DND-41 (cell line): ENCODE data around the gene MCM7.

Experiments
- ATAC-seq: fragments of 200-7000 bp; cut with Tn5 transposase; 3 replicates; pipeline ENCODE4 v1.9.1; 2021; ENCODE audit warnings: low read depth; ENCODE audit not compliant: insufficient read depth
- DNase-seq: peaks from one replicate; pipeline ENCODE4 v3.0.0-alpha.2; 2020
- H2AFZ ChIP-seq: 2 replicates; pipeline ENCODE4 v1.6.0; 2012; ENCODE audit warnings: low read depth, low read length
- H3K27ac ChIP-seq: 2 replicates; pipeline ENCODE4 v1.5.1; 2012; ENCODE audit warnings: low read length, inconsistent platforms
- H3K27me3 ChIP-seq: fragments of 200-600 bp; sonication (generic); 2 replicates; pipeline ENCODE4 v1.6.0; 2012; ENCODE audit warnings: low read length, mild to moderate bottlenecking, inconsistent platforms; ENCODE audit not compliant: insufficient read depth, poor library complexity
- H3K36me3 ChIP-seq: 2 replicates; pipeline ENCODE4 v1.5.1; 2012; ENCODE audit warnings: low read length, inconsistent platforms; ENCODE audit not compliant: insufficient read depth
- H3K4me1 ChIP-seq: 2 replicates; pipeline ENCODE4 v1.5.1; 2012; ENCODE audit warnings: mild to moderate bottlenecking, low read length; ENCODE audit not compliant: insufficient read depth
- H3K4me2 ChIP-seq: 2 replicates; pipeline ENCODE4 v1.6.0; 2012; ENCODE audit warnings: mild to moderate bottlenecking, moderate library complexity, low read length, inconsistent platforms; ENCODE audit not compliant: insufficient read depth
- H3K4me3 ChIP-seq, 2 experiments: fragments of 200-600 bp in 1 of 2; shearing (Covaris generic) in 1 of 2; 2 replicates each; pipeline ENCODE4 v1.5.1; 2012 to 2016; ENCODE audit warnings: inconsistent platforms in 2 of 2, low read length in 2 of 2, mild to moderate bottlenecking in 2 of 2, low read depth in 1 of 2, moderate library complexity in 1 of 2
- H3K79me2 ChIP-seq: 2 replicates; pipeline ENCODE4 v1.6.0; 2012; ENCODE audit warnings: low read length, inconsistent platforms; ENCODE audit not compliant: insufficient read depth
- H3K9ac ChIP-seq: 2 replicates; pipeline ENCODE4 v1.6.0; 2012; ENCODE audit warnings: low read depth, mild to moderate bottlenecking, inconsistent platforms, low read length, moderate library complexity
- H3K9me3 ChIP-seq: 2 replicates; pipeline ENCODE4 v1.5.1; 2012; ENCODE audit warnings: low read length, moderate library complexity, mild to moderate bottlenecking, inconsistent platforms; ENCODE audit not compliant: insufficient read depth, severe bottlenecking
- H4K20me1 ChIP-seq: 2 replicates; pipeline ENCODE4 v1.6.0; 2012; ENCODE audit warnings: low read length; ENCODE audit not compliant: insufficient read depth
- EZH2 ChIP-seq: IDR thresholded peaks from 3 replicates; pipeline ENCODE4 v1.6.1; 2012; ENCODE audit warnings: borderline replicate concordance, low read depth, mild to moderate bottlenecking, moderate library complexity, low read length, inconsistent platforms; ENCODE audit not compliant: severe bottlenecking
- TF ChIP-seq, protein P1 (sequence below): IDR thresholded peaks from 2 replicates; pipeline ENCODE4 v1.5.1; 2012; ENCODE audit warnings: borderline replicate concordance, low read length, moderate library complexity, mild to moderate bottlenecking; ENCODE audit not compliant: poor library complexity, severe bottlenecking; ENCODE audit errors: extremely low read depth

Gene MCM7

DNA sequence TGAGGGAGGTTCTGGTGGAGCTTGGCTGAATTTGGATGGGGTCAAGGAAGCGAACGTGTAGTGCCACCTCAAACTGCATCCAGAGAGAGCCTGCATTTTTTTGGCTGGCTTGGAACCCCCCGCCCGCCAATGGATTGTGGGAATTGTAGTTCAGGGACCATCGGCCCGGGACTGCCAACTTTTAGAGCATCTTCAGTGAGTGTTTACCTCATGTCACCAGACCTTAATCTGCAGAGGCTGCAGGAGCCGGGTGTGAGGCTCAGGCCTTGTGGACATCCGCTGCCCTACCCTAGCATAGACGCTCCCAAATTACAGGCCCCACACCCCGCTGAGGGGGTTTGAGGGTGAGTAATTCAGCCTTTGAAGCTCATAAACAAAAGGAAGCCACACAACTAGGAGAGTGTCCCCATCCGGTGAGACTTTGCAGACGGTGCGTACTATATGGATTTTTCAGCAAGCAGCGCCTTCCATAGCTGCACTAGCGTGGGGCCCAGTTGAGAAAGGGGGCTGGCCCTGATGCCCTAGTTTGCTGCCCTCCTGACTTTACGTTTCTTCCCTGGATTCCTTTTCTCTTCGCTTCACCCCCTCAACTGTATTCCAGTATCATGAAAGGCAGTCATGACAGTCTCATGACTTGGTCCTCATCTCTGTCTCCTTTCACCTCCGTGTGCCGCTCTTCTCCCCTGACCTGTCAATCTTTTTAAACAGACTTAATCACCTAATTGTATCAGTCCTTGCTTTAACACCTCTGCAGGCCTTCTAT is 19.0 kb upstream of the MCM7 start:
- H3K4me3 ChIP-seq, result peak overlapping the region; percentile 70 to 73; a peak in 3 of 4 replicates
- peak; percentile 80 for DNase-seq
- peaks cover 46% of the 10 kb centered on the region for H3K79me2 ChIP-seq
- H3K9ac ChIP-seq, result peak overlapping the region; percentile 75
- H4K20me1 ChIP-seq, result no peaks in the 10 kb centered on the region
- peak overlapping the region; percentile 79 for H3K4me2 ChIP-seq
- peaks cover 45% of the 10 kb centered on the region for H3K4me1 ChIP-seq
- peaks cover 23% of the 10 kb centered on the region for H3K36me3 ChIP-seq
- peak; percentile 72 for ATAC-seq
- peak overlapping the region; percentile 80 for H3K27ac ChIP-seq
- no peaks in the 10 kb centered on the region for H3K27me3 ChIP-seq
- no peaks in the 10 kb centered on the region for H3K9me3 ChIP-seq
- TF ChIP-seq, protein P1, sequence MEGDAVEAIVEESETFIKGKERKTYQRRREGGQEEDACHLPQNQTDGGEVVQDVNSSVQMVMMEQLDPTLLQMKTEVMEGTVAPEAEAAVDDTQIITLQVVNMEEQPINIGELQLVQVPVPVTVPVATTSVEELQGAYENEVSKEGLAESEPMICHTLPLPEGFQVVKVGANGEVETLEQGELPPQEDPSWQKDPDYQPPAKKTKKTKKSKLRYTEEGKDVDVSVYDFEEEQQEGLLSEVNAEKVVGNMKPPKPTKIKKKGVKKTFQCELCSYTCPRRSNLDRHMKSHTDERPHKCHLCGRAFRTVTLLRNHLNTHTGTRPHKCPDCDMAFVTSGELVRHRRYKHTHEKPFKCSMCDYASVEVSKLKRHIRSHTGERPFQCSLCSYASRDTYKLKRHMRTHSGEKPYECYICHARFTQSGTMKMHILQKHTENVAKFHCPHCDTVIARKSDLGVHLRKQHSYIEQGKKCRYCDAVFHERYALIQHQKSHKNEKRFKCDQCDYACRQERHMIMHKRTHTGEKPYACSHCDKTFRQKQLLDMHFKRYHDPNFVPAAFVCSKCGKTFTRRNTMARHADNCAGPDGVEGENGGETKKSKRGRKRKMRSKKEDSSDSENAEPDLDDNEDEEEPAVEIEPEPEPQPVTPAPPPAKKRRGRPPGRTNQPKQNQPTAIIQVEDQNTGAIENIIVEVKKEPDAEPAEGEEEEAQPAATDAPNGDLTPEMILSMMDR, result peak; percentile 8
- no peak for TF ChIP-seq EZH2
- peak overlapping the region; percentile 84 for H2AFZ ChIP-seq

DNA sequence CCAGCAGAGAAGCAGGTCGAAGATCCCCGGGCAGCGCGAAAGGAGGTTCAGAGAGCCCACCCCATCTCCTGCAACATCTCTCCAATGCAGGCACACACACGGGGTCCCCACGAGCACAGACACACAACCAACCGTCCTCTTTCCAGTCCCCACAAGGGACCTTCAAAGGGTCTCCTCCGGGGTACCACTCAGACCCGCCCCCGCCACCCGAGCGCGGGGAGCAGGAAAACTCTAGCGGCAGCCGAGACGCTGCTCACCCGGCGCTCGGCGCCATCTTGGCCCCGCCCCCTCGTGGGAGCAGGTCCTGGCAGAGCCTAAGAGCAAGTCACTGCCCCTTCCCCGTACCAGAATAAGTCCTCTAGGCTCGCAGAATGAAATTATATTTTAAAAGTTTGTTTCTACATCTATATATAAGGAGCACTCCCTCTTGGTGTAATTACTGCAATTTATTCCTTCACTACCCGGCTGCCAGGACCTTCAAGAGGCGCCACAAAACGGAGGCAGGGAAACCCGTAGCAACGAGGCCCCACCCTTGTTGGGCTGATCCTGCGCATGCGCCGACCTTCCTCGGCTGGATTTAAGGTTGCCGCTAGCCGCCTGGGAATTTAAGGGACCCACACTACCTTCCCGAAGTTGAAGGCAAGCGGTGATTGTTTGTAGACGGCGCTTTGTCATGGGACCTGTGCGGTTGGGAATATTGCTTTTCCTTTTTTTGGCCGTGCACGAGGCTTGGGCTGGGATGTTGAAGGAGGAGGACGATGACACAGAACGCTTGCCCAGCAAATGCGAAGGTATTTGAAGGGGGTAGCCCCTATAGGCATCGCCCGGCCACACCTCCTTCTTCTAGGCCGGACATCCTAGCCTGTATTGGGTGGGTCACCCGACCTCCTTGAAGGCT is 18.1 kb upstream of the MCM7 start, which contains the start of the genes CNPY4 and TAF6:
Gene CNPY4, plus strand, starts transcription at position 563 of the 898 bp plus-strand sequence. Its CDS starts 111 bp downstream, at position 674.
Gene TAF6, minus strand, starts transcription at position 287 of the 898 bp plus-strand sequence. CDS start 5,149 bp downstream, outside the sequence.
- Histone ChIP-seq H3K4me3 (peak within 1 kb of the TSS; percentile 70 to 73), H3K79me2 (peaks cover 37% of the 10 kb centered on the region), H3K9ac (peak within 1 kb of the TSS; percentile 75), H2AFZ (peak within 1 kb of the TSS; percentile 84), H3K36me3 (peaks cover 22% of the 10 kb centered on the region), H3K27ac (peak within 1 kb of the TSS; percentile 80), H3K9me3 (no peaks in the 10 kb centered on the region), H4K20me1 (no peaks in the 10 kb centered on the region), H3K4me1 (peaks cover 39% of the 10 kb centered on the region), H3K27me3 (no peaks in the 10 kb centered on the region), H3K4me2 (peak within 1 kb of the TSS; percentile 79)
- peak; percentile 95 for DNase-seq
- ATAC-seq, result peak; percentile 72
- TF ChIP-seq EZH2, result no peak
- TF ChIP-seq, protein P1, result no peak

DNA sequence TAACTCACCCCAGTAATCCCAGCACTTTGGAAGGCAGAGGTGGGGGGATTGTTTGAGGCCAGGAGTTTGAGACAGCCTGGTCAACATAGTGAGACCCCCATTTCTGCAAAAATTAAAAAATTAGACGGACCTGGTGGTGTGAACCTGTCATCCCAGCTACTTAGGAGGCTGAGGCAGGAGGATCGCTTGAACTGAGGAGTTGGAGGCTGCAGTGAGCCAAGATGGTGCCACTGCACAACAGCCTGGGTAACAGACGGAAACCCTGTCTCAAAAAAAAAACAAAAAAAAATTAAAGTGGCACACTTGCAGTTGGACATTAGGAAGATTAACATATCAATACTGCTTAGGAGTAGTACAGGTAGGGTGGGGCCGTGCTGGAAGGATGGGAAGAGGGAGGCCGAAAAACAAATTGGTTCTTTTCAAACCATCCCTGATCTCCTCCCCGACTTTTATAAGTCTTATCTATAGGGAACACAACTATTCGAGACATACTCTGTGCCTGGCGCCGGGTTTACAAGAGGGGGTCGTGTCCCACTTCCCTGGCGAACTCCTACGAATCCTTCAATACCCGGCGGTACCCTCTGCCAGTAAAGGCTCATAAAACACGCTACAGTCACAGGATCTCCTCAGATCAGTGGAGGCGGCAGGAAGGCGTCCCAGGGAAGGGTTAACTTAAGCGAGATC is 17.3 kb upstream of the MCM7 start:
- Histone ChIP-seq H3K27me3 (no peaks in the 10 kb centered on the region), H3K27ac (peak overlapping the region; percentile 80), H3K4me1 (peaks cover 39% of the 10 kb centered on the region), H2AFZ (peak overlapping the region; percentile 84), H3K79me2 (peaks cover 34% of the 10 kb centered on the region), H3K4me2 (peak overlapping the region; percentile 79), H3K36me3 (peaks cover 26% of the 10 kb centered on the region), H3K4me3 (peak overlapping the region; percentile 70 to 73), H3K9me3 (no peaks in the 10 kb centered on the region), H4K20me1 (no peaks in the 10 kb centered on the region), H3K9ac (peak overlapping the region; percentile 75)
- DNase-seq (no peak), ATAC-seq (peak; percentile 1; the same call in 1 of the 3 replicates)
- TF ChIP-seq, protein P1, result no peak
- TF ChIP-seq EZH2, result no peak
